ENCODE data around the gene CNOT1. TPM values are rescaled to one million over a fixed set of nuclear protein-coding genes. Genes with fewer than 3 reads are reported as not detected.

CNOT1 gene
- total RNA-seq, 1 experiment from 2014 or later = 230 TPM

DNA sequence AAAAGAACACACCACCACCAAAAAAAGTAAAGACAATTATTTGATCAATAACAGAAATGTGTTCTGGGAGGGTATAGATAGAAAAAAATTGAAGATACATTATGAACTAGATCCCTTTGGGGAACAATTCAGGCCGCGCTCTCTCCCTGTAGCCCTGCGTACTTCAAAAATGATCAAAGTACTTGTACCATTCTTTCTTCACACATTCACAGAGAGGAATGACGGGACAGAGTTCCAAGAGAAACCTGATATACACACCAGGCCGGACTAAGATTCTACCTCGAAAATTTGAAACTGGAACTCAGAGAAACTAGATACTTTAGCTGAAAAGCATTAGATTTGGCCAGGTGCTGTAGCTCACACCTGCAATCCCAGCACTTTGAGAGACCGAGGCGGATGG, 50.0 kb downstream of the CNOT1 start:
- Histone ChIP-seq H4K20me1 (ENCODE audit: insufficient read depth) (peaks cover 8% of the 10 kb centered on the region; the same call in 1 of the 2 replicates), H3K4me1 (ENCODE audit: control insufficient read depth in 1 of 2, insufficient read depth in 2 of 2, low read length in 2 of 2) (no peaks in the 10 kb centered on the region), H3K9ac (ENCODE audit: low read length) (no peak overlapping the region), H3K27ac (ENCODE audit: low read depth, low read length) (no peak overlapping the region), H2AFZ (ENCODE audit: low read depth, low read length, poor library complexity, severe bottlenecking) (no peak overlapping the region), H3K27me3 (ENCODE audit: insufficient read depth, low read length) (no peaks in the 10 kb centered on the region), H3K9me3 (ENCODE audit: control insufficient read depth in 1 of 2, insufficient read depth in 1 of 2, low read depth in 1 of 2, low read length in 2 of 2) (no peaks in the 10 kb centered on the region), H3K4me2 (ENCODE audit: low read length) (no peak overlapping the region), H3K36me3 (ENCODE audit: control insufficient read depth in 1 of 2, insufficient read depth in 2 of 2, low read length in 2 of 2) (peaks cover 72 to 79% of the 10 kb centered on the region in 2 experiments), H3K79me2 (ENCODE audit: insufficient read depth, low read length) (peaks cover 65% of the 10 kb centered on the region), H3K4me3 (replicated peaks in 1 of 2; ENCODE audit: low read depth in 1 of 2, low read length in 2 of 2) (no peak overlapping the region), H3K9me2 (ENCODE audit: insufficient read depth) (no peaks in the 10 kb centered on the region)
- RAD21 ChIA-PET (ENCODE audit: low non-redundant PET in 1 of 2, low total read pairs in 2 of 2, uncharacterized antibody in 2 of 2, unreplicated experiment in 2 of 2) = no interaction called here
- ATAC-seq (no peak), DNase-seq (ENCODE audit: low read depth, low spot score) (no peak)
- intact Hi-C loops (cut with micrococcal nuclease) = loop anchor here (5.0 kb wide), 1 partner anchor 37 kb away; no protein-coding TSS in a partner anchor
- POLR2A ChIA-PET = no interaction called here
- BruUV-seq (replicated peaks) = no TSS peak
- CTCF ChIA-PET = no interaction called here
- TF ChIP-seq, protein P1, sequence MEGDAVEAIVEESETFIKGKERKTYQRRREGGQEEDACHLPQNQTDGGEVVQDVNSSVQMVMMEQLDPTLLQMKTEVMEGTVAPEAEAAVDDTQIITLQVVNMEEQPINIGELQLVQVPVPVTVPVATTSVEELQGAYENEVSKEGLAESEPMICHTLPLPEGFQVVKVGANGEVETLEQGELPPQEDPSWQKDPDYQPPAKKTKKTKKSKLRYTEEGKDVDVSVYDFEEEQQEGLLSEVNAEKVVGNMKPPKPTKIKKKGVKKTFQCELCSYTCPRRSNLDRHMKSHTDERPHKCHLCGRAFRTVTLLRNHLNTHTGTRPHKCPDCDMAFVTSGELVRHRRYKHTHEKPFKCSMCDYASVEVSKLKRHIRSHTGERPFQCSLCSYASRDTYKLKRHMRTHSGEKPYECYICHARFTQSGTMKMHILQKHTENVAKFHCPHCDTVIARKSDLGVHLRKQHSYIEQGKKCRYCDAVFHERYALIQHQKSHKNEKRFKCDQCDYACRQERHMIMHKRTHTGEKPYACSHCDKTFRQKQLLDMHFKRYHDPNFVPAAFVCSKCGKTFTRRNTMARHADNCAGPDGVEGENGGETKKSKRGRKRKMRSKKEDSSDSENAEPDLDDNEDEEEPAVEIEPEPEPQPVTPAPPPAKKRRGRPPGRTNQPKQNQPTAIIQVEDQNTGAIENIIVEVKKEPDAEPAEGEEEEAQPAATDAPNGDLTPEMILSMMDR (IDR thresholded peaks at IDR 0.05 in 2 of 3, conservative IDR thresholded peaks at IDR 0.05 in 1 of 3; ENCODE audit: borderline replicate concordance in 1 of 3, insufficient read depth in 1 of 3, low read depth in 2 of 3, low read length in 2 of 3) = no peak
- TF ChIP-seq, protein P2, sequence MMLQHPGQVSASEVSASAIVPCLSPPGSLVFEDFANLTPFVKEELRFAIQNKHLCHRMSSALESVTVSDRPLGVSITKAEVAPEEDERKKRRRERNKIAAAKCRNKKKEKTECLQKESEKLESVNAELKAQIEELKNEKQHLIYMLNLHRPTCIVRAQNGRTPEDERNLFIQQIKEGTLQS (IDR thresholded peaks at IDR 0.05) = no peak
- TF ChIP-seq ELF1 (IDR thresholded peaks at IDR 0.05; ENCODE audit: borderline replicate concordance, low read depth) = no peak

DNA sequence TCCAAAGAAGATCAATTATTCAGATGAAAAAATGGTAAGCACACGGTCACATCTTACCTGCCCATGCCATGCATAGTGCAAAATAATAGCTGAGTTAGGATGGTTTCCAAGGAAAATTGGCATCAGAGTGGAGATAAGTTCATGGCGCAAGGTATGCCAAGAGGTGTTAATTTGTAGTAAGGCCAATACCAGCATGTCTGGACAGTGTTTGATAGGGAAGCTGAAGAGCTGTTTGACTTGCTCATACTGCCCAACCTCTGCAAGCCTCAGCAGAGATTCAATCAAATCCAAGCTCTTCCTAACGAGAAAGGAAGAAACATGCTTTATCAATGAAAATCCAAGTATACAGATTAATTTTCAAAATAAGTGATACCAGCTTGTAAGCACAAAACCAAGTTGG, 51.0 kb downstream of the CNOT1 start:
- Histone ChIP-seq H3K4me1 (ENCODE audit: control insufficient read depth in 1 of 2, insufficient read depth in 2 of 2, low read length in 2 of 2) (no peaks in the 10 kb centered on the region), H3K27ac (ENCODE audit: low read depth, low read length) (no peak overlapping the region), H3K9me3 (ENCODE audit: control insufficient read depth in 1 of 2, insufficient read depth in 1 of 2, low read depth in 1 of 2, low read length in 2 of 2) (no peaks in the 10 kb centered on the region), H2AFZ (ENCODE audit: low read depth, low read length, poor library complexity, severe bottlenecking) (no peak overlapping the region), H4K20me1 (ENCODE audit: insufficient read depth) (peaks cover 8% of the 10 kb centered on the region; the same call in 1 of the 2 replicates), H3K79me2 (ENCODE audit: insufficient read depth, low read length) (peaks cover 67% of the 10 kb centered on the region), H3K4me3 (replicated peaks in 1 of 2; ENCODE audit: low read depth in 1 of 2, low read length in 2 of 2) (no peak overlapping the region), H3K4me2 (ENCODE audit: low read length) (no peak overlapping the region), H3K9me2 (ENCODE audit: insufficient read depth) (no peaks in the 10 kb centered on the region), H3K9ac (ENCODE audit: low read length) (no peak overlapping the region), H3K27me3 (ENCODE audit: insufficient read depth, low read length) (no peaks in the 10 kb centered on the region), H3K36me3 (ENCODE audit: control insufficient read depth in 1 of 2, insufficient read depth in 2 of 2, low read length in 2 of 2) (peaks cover 76 to 86% of the 10 kb centered on the region in 2 experiments)
- DNase-seq (ENCODE audit: low read depth, low spot score) (no peak), ATAC-seq (no peak)
- ChIA-PET POLR2A (no interaction called here), RAD21 (ENCODE audit: low non-redundant PET in 1 of 2, low total read pairs in 2 of 2, uncharacterized antibody in 2 of 2, unreplicated experiment in 2 of 2) (no interaction called here), CTCF (no interaction called here)
- BruUV-seq (replicated peaks) = no TSS peak
- TF ChIP-seq JUND (IDR thresholded peaks at IDR 0.05) (no peak), ELF1 (IDR thresholded peaks at IDR 0.05; ENCODE audit: borderline replicate concordance, low read depth) (no peak), EZH2phosphoT487 (IDR thresholded peaks at IDR 0.05; ENCODE audit: borderline replicate concordance) (no peak), FOSL1 (IDR thresholded peaks at IDR 0.05; ENCODE audit: low read depth) (no peak)
- intact Hi-C loops (cut with micrococcal nuclease) = loop anchor here (5.0 kb wide), 1 partner anchor 36 kb away; no protein-coding TSS in a partner anchor

Data from HCT116 (cell line).